Measurements from ENCODE around the gene ARPC5L. TPM values are rescaled to one million over a fixed set of nuclear protein-coding genes. Genes with fewer than 3 reads are reported as not detected.

ARPC5L gene
- 10 to 100 TPM; 27.6 to 48.5 TPM for total RNA-seq
- polyA plus RNA-seq = 10 to 100 TPM; 46.9 to 64.6 TPM
- long read RNA-seq, donor 1, transcript ARPC5L-201 (4 exons, 1,325 nt) = major isoform, 26 of 40 reads
- long read RNA-seq, donor 1, partial matches to known transcripts = 13 of 40 reads
- long read RNA-seq, donor 1, other reads (novel, unspliced or antisense) = 0 of 40 reads
- long read RNA-seq, donor 2, transcript ARPC5L-201 (4 exons, 1,325 nt) = major isoform, 9 of 16 reads
- long read RNA-seq, donor 2, partial matches to known transcripts = 7 of 16 reads
- long read RNA-seq, donor 2, other reads (novel, unspliced or antisense) = 0 of 16 reads
- long read RNA-seq, donor 3, transcript ARPC5L-201 (4 exons, 1,325 nt) = major isoform, 13 of 13 reads
- long read RNA-seq, donor 3, partial matches to known transcripts = 0 of 13 reads
- long read RNA-seq, donor 3, other reads (novel, unspliced or antisense) = 0 of 13 reads
- long read RNA-seq, donor 4, transcript ARPC5L-201 (4 exons, 1,325 nt) = major isoform, 19 of 33 reads
- long read RNA-seq, donor 4, partial matches to known transcripts = 13 of 33 reads
- long read RNA-seq, donor 4, other reads (novel, unspliced or antisense) = 0 of 33 reads
- long read RNA-seq, donor 5, transcript ARPC5L-201 (4 exons, 1,325 nt) = major isoform, 31 of 38 reads
- long read RNA-seq, donor 5, partial matches to known transcripts = 5 of 38 reads
- long read RNA-seq, donor 5, other reads (novel, unspliced or antisense) = 0 of 38 reads

- no peak for TF ChIP-seq CTCF (IDR thresholded peaks at IDR 0.05; ENCODE audit: control extremely low read depth, extremely low read depth)
- ATAC-seq (ENCODE audit: insufficient read depth, low FRiP score) (peak; percentile 96), DNase-seq (peak; percentile 94 to 97 (median 95))
- Histone ChIP-seq H3K9me3 (ENCODE audit: control insufficient read depth in 4 of 4, insufficient read depth in 3 of 4, low read length in 3 of 4) (no peaks in the 10 kb centered on the region), H3K27ac (ENCODE audit: low read depth in 1 of 2, low read length in 1 of 2) (peak within 1 kb of the TSS; percentile 82 to 93), H3K4me3 (peak within 1 kb of the TSS; percentile 92), H3K36me3 (ENCODE audit: control insufficient read depth in 4 of 4, insufficient read depth in 4 of 4, low read length in 4 of 4) (peaks cover 17 to 37% (median 29%) of the 10 kb centered on the region in 4 donors), H3K9ac (ENCODE audit: insufficient read depth in 1 of 2, low read length in 2 of 2) (peak within 1 kb of the TSS; percentile 80 to 93), H3K27me3 (ENCODE audit: control insufficient read depth in 3 of 3, insufficient read depth in 3 of 3, low read length in 2 of 3) (no peaks in the 10 kb centered on the region), H3K4me1 (ENCODE audit: control insufficient read depth in 5 of 5, insufficient read depth in 5 of 5, low read length in 5 of 5) (peaks cover 8 to 18% (median 13%) of the 10 kb centered on the region in 5 donors)
- 1% methylated on average over 67 to 92 of the region's 92 CpGs for WGBS, 2 donors
Measured at GRCh38 chr9:124861342-124862229, at the start of gene ARPC5L, which contains the start of gene RPL35. Gene ARPC5L, plus strand, starts transcription at chr9:124862130. Its CDS starts 7,161 bp downstream, at chr9:124869291. Gene RPL35, minus strand, starts transcription at chr9:124861957. Its CDS starts 45 bp downstream, at chr9:124861912.

GRCh38 chr9:124812441-124812876 lies 49.5 kb upstream of the ARPC5L start:
- ATAC-seq (ENCODE audit: insufficient read depth, low FRiP score) = no peak
- 60 to 67% methylated on average over 6 of the region's 6 CpGs for WGBS, 2 donors
- peak; percentile 61 to 65 (median 63) for DNase-seq
- H3K36me3 ChIP-seq (ENCODE audit: control insufficient read depth in 4 of 4, insufficient read depth in 4 of 4, low read length in 4 of 4) = peaks cover 0 to 11% (median 4%) of the 10 kb centered on the region in 4 donors
- H3K9me3 ChIP-seq (ENCODE audit: control insufficient read depth in 4 of 4, insufficient read depth in 3 of 4, low read length in 3 of 4) = no peaks in the 10 kb centered on the region
- no peaks in the 10 kb centered on the region for H3K27me3 ChIP-seq (ENCODE audit: control insufficient read depth in 3 of 3, insufficient read depth in 3 of 3, low read length in 2 of 3)
- peak overlapping the region in 1 of 2 donors; percentile 7 for H3K9ac ChIP-seq (ENCODE audit: insufficient read depth in 1 of 2, low read length in 2 of 2)
- TF ChIP-seq CTCF (IDR thresholded peaks at IDR 0.05; ENCODE audit: control extremely low read depth, extremely low read depth) = no peak
- H3K4me3 ChIP-seq = no peak overlapping the region
- peaks cover 0 to 12% (median 7%) of the 10 kb centered on the region in 5 donors for H3K4me1 ChIP-seq (ENCODE audit: control insufficient read depth in 5 of 5, insufficient read depth in 5 of 5, low read length in 5 of 5)
- no peak overlapping the region for H3K27ac ChIP-seq (ENCODE audit: low read depth in 1 of 2, low read length in 1 of 2)

- Histone ChIP-seq H3K4me1 (ENCODE audit: control insufficient read depth in 5 of 5, insufficient read depth in 5 of 5, low read length in 5 of 5) (peaks cover 0 to 12% (median 7%) of the 10 kb centered on the region in 5 donors), H3K27ac (ENCODE audit: low read depth in 1 of 2, low read length in 1 of 2) (no peak overlapping the region), H3K36me3 (ENCODE audit: control insufficient read depth in 4 of 4, insufficient read depth in 4 of 4, low read length in 4 of 4) (peaks cover 0 to 8% (median 4%) of the 10 kb centered on the region in 4 donors), H3K9me3 (ENCODE audit: control insufficient read depth in 4 of 4, insufficient read depth in 3 of 4, low read length in 3 of 4) (no peaks in the 10 kb centered on the region), H3K4me3 (no peak overlapping the region), H3K9ac (ENCODE audit: insufficient read depth in 1 of 2, low read length in 2 of 2) (no peak overlapping the region), H3K27me3 (ENCODE audit: control insufficient read depth in 3 of 3, insufficient read depth in 3 of 3, low read length in 2 of 3) (no peaks in the 10 kb centered on the region)
- 94 to 95% methylated on average over 7 of the region's 7 CpGs for WGBS, 2 donors
- no peak for TF ChIP-seq CTCF (IDR thresholded peaks at IDR 0.05; ENCODE audit: control extremely low read depth, extremely low read depth)
- ATAC-seq (ENCODE audit: insufficient read depth, low FRiP score) (no peak), DNase-seq (no peak)
Measured at GRCh38 chr9:124813041-124813440, 48.9 kb upstream of the ARPC5L start.
